ENCODE measurements around the gene XG.

- no peak for TF ChIP-seq CTCF (IDR thresholded peaks at IDR 0.05)
- no peak for TF ChIP-seq MAX (CRISPR knock-in tag; IDR thresholded peaks at IDR 0.05)
- no peak for TF ChIP-seq ARID4B (CRISPR knock-in tag; IDR thresholded peaks at IDR 0.05; ENCODE audit: borderline replicate concordance)
Measured at GRCh38 chrX:2828959-2829411, 77.1 kb downstream of the XG start.
